Astrocyte (in vitro differentiated cells and primary cell): ENCODE data around the gene RAB3A. TPM values are rescaled to one million over a fixed set of nuclear protein-coding genes. Genes with fewer than 3 reads are reported as not detected.

Experiments used
- DNase-seq: peaks from one replicate; pipeline ENCODE4 v3.0.0-alpha.2; 2010; ENCODE audit warnings: low read depth
- FAIRE-seq: peaks from 2 replicates; lab custom pipeline; 2011; peaks lifted over from hg19 to GRCh38; lab: Jason Lieb, UNC
- H2AFZ ChIP-seq: 2 replicates; pipeline ENCODE4 v1.6.0; 2012; ENCODE audit warnings: low read depth, low read length, inconsistent platforms
- H3K27ac ChIP-seq: 2 replicates; pipeline ENCODE4 v1.5.1; 2011; ENCODE audit warnings: low read depth, low read length, inconsistent platforms
- H3K27me3 ChIP-seq: 2 replicates; pipeline ENCODE4 v1.6.0; 2011; ENCODE audit warnings: low read length, inconsistent platforms; ENCODE audit not compliant: insufficient read depth
- H3K36me3 ChIP-seq: 2 replicates; pipeline ENCODE4 v1.5.1; 2011; ENCODE audit warnings: low read length, inconsistent platforms; ENCODE audit not compliant: insufficient read depth
- H3K4me1 ChIP-seq: 2 replicates; pipeline ENCODE4 v1.5.1; 2011; ENCODE audit warnings: low read length, inconsistent platforms; ENCODE audit not compliant: insufficient read depth
- H3K4me2 ChIP-seq: 2 replicates; pipeline ENCODE4 v1.6.0; 2012; ENCODE audit warnings: low read length, inconsistent platforms
- H3K4me3 ChIP-seq: 2 replicates; pipeline ENCODE4 v1.5.1; 2011; ENCODE audit warnings: low read depth, mild to moderate bottlenecking, low read length, inconsistent platforms; ENCODE audit not compliant: insufficient read depth
- H3K79me2 ChIP-seq: 2 replicates; pipeline ENCODE4 v1.6.0; 2012; ENCODE audit warnings: mild to moderate bottlenecking, low read length, inconsistent platforms; ENCODE audit not compliant: insufficient read depth
- H3K9ac ChIP-seq: 2 replicates; pipeline ENCODE4 v1.6.0; 2012; ENCODE audit warnings: mild to moderate bottlenecking, low read length, inconsistent platforms
- H3K9me3 ChIP-seq: 2 replicates; pipeline ENCODE4 v1.5.1; 2012; ENCODE audit warnings: low read depth, mild to moderate bottlenecking, low read length, inconsistent platforms; ENCODE audit not compliant: insufficient read depth
- H4K20me1 ChIP-seq: 2 replicates; pipeline ENCODE4 v1.6.0; 2012; ENCODE audit warnings: low read length, inconsistent platforms; ENCODE audit not compliant: insufficient read depth
- H3K27ac Mint-ChIP-seq: one replicate; pipeline ENCODE4 v1.8.0; 2021; ENCODE audit warnings: mild to moderate bottlenecking, mixed read lengths; ENCODE audit not compliant: unreplicated experiment
- H3K27me3 Mint-ChIP-seq: one replicate; pipeline ENCODE4 v1.8.0; 2021; ENCODE audit warnings: low read depth, mixed read lengths; ENCODE audit not compliant: unreplicated experiment
- H3K36me3 Mint-ChIP-seq: one replicate; pipeline ENCODE4 v1.8.0; 2021; ENCODE audit warnings: low read depth, mixed read lengths; ENCODE audit not compliant: unreplicated experiment
- H3K4me1 Mint-ChIP-seq: one replicate; pipeline ENCODE4 v1.8.0; 2021; ENCODE audit warnings: low read depth, mixed read lengths; ENCODE audit not compliant: unreplicated experiment
- H3K4me3 Mint-ChIP-seq: one replicate; pipeline ENCODE4 v1.8.0; 2021; ENCODE audit warnings: mild to moderate bottlenecking, moderate library complexity, mixed read lengths; ENCODE audit not compliant: unreplicated experiment
- H3K9me3 Mint-ChIP-seq: one replicate; pipeline ENCODE4 v1.8.0; 2021; ENCODE audit warnings: mild to moderate bottlenecking, mixed read lengths; ENCODE audit not compliant: unreplicated experiment
- CTCF ChIP-seq: IDR thresholded peaks from 2 replicates; pipeline ENCODE4 v1.5.1; 2011; ENCODE audit warnings: low read depth, mild to moderate bottlenecking, inconsistent platforms, low read length, moderate library complexity; ENCODE audit not compliant: insufficient read depth
- EZH2 ChIP-seq: IDR thresholded peaks from 2 replicates; pipeline ENCODE4 v1.6.1; 2012; ENCODE audit warnings: mild to moderate bottlenecking, low read length, inconsistent platforms; ENCODE audit not compliant: insufficient read depth
- total RNA-seq: library from RNA; stranded (reverse); gene quantifications from 2 replicates; pipeline ENCODE4 v1.2.1, GENCODE V29; 2021

Gene RAB3A
- total RNA-seq, 1 donor from 2014 or later = 7.5 TPM

GRCh38 chr19:18227781-18228271 lies 24.0 kb upstream of the RAB3A start:
- no peak overlapping the region for H3K27ac ChIP-seq
- no peak overlapping the region for H2AFZ ChIP-seq
- DNase-seq = no peak
- H3K4me1 ChIP-seq = peaks cover 9% of the 10 kb centered on the region
- Mint-ChIP-seq H3K36me3 (no peaks in the 10 kb centered on the region), H3K9me3 (no peaks in the 10 kb centered on the region), H3K27ac (no peak overlapping the region), H3K27me3 (peaks cover 19% of the 10 kb centered on the region), H3K4me1 (peaks cover 4% of the 10 kb centered on the region), H3K4me3 (no peak overlapping the region)
- H3K79me2 ChIP-seq = no peaks in the 10 kb centered on the region
- no peak for FAIRE-seq
- H3K36me3 ChIP-seq = no peaks in the 10 kb centered on the region
- H3K27me3 ChIP-seq = peaks cover 22% of the 10 kb centered on the region
- no peaks in the 10 kb centered on the region for H3K9me3 ChIP-seq
- TF ChIP-seq EZH2 (no peak), CTCF (no peak)
- H3K4me3 ChIP-seq = no peak overlapping the region
- no peaks in the 10 kb centered on the region for H4K20me1 ChIP-seq
- H3K4me2 ChIP-seq = no peak overlapping the region
- no peak overlapping the region for H3K9ac ChIP-seq

GRCh38 chr19:18226956-18227780 lies 23.3 kb upstream of the RAB3A start:
- no peaks in the 10 kb centered on the region for H3K36me3 Mint-ChIP-seq
- no peak overlapping the region for H2AFZ ChIP-seq
- H3K4me1 ChIP-seq = peaks cover 9% of the 10 kb centered on the region
- H3K27me3 ChIP-seq = peaks cover 22% of the 10 kb centered on the region
- no peak overlapping the region for H3K4me3 Mint-ChIP-seq
- no peak for FAIRE-seq
- H4K20me1 ChIP-seq = no peaks in the 10 kb centered on the region
- TF ChIP-seq CTCF = no peak
- TF ChIP-seq EZH2 = no peak
- H3K4me3 ChIP-seq = no peak overlapping the region
- peaks cover 4% of the 10 kb centered on the region for H3K4me1 Mint-ChIP-seq
- no peaks in the 10 kb centered on the region for H3K79me2 ChIP-seq
- no peak for DNase-seq
- H3K36me3 ChIP-seq = no peaks in the 10 kb centered on the region
- H3K9ac ChIP-seq = no peak overlapping the region
- no peaks in the 10 kb centered on the region for H3K9me3 Mint-ChIP-seq
- peaks cover 16% of the 10 kb centered on the region for H3K27me3 Mint-ChIP-seq
- H3K9me3 ChIP-seq = no peaks in the 10 kb centered on the region
- H3K27ac ChIP-seq = no peak overlapping the region
- no peak overlapping the region for H3K4me2 ChIP-seq
- no peak overlapping the region for H3K27ac Mint-ChIP-seq
